GM21786 (cell line): Measurements from ENCODE around the gene CYP1A2.

Experiments used
- ATAC-seq: cut with Tn5 transposase; IDR thresholded peaks from one replicate; pipeline ENCODE4 v1.9.1; 2021; ENCODE audit not compliant: unreplicated experiment

CYP1A2 gene

GRCh38 chr15:74788683-74789151 is 40.1 kb downstream of the CYP1A2 start:
- peak; percentile 28 for ATAC-seq

GRCh38 chr15:74789171-74789631 is 40.6 kb downstream of the CYP1A2 start:
- no peak for ATAC-seq

- ATAC-seq: no peak
Measured at GRCh38 chr15:74789741-74790079, 41.1 kb downstream of the CYP1A2 start.

GRCh38 chr15:74790080-74790916 is 41.7 kb downstream of the CYP1A2 start:
- ATAC-seq: no peak

GRCh38 chr15:74791007-74791406 is 42.4 kb downstream of the CYP1A2 start:
- ATAC-seq: no peak

- no peak for ATAC-seq
Measured at GRCh38 chr15:74791667-74792066, 43.0 kb downstream of the CYP1A2 start.

- no peak for ATAC-seq
Measured at GRCh38 chr15:74792227-74793016, 43.8 kb downstream of the CYP1A2 start.

GRCh38 chr15:74793135-74794028 is 44.7 kb downstream of the CYP1A2 start:
- no peak for ATAC-seq

- no peak for ATAC-seq
Measured at GRCh38 chr15:74794248-74794969, 45.8 kb downstream of the CYP1A2 start.

GRCh38 chr15:74794970-74795349 is 46.3 kb downstream of the CYP1A2 start:
- no peak for ATAC-seq

GRCh38 chr15:74795966-74796625 is 47.5 kb downstream of the CYP1A2 start:
- ATAC-seq: no peak

- ATAC-seq: no peak
Measured at GRCh38 chr15:74798388-74799254, 50.0 kb downstream of the CYP1A2 start.

- ATAC-seq: no peak
Measured at GRCh38 chr15:74799255-74799855, 50.7 kb downstream of the CYP1A2 start.

- peak; percentile 58 for ATAC-seq
Measured at GRCh38 chr15:74799856-74800558, 51.4 kb downstream of the CYP1A2 start.

GRCh38 chr15:74800559-74801094 is 52.0 kb downstream of the CYP1A2 start:
- ATAC-seq: no peak

- ATAC-seq: no peak
Measured at GRCh38 chr15:74801311-74801997, 52.8 kb downstream of the CYP1A2 start.

GRCh38 chr15:74802290-74802689 is 53.6 kb downstream of the CYP1A2 start:
- ATAC-seq: no peak
